Mesenchymal stem cell (in vitro differentiated cells and primary cell): Measurements from ENCODE around the gene DICER1.

Experiments used
- DNase-seq: peaks from one replicate; pipeline ENCODE4 v3.0.0-alpha.2; 2013
- H2AFZ ChIP-seq: one replicate; pipeline ENCODE4 v1.6.1; 2013; ENCODE audit warnings: low read depth, mild to moderate bottlenecking, control low read depth, inconsistent platforms, low read length, moderate library complexity
- H2AK5ac ChIP-seq: 2 replicates; pipeline ENCODE4 v1.6.1; 2013; ENCODE audit warnings: low read length, moderate library complexity, mild to moderate bottlenecking, inconsistent platforms; ENCODE audit not compliant: severe bottlenecking
- H2BK120ac ChIP-seq: one replicate; pipeline ENCODE4 v1.6.1; 2013; ENCODE audit warnings: low read depth, mild to moderate bottlenecking, inconsistent platforms, low read length, moderate library complexity
- H2BK12ac ChIP-seq, 2 experiments: one replicate each; pipeline ENCODE4 v1.6.1; 2013; ENCODE audit warnings: inconsistent platforms in 2 of 2, low read length in 2 of 2, mild to moderate bottlenecking in 2 of 2, moderate library complexity in 2 of 2, control low read depth in 1 of 2
- H2BK15ac ChIP-seq: one replicate; pipeline ENCODE4 v1.6.1; 2013; ENCODE audit warnings: mild to moderate bottlenecking, low read depth, inconsistent platforms; ENCODE audit not compliant: poor library complexity, severe bottlenecking
- H2BK5ac ChIP-seq: 2 replicates; pipeline ENCODE4 v1.6.1; 2013; ENCODE audit warnings: low read depth, mild to moderate bottlenecking, low read length, control low read depth, inconsistent platforms; ENCODE audit not compliant: poor library complexity, severe bottlenecking
- H3K14ac ChIP-seq, 2 experiments: one replicate each; pipeline ENCODE4 v1.6.1; 2013; ENCODE audit warnings: inconsistent platforms in 2 of 2, low read length in 2 of 2, control low read depth in 1 of 2, mild to moderate bottlenecking in 1 of 2, moderate library complexity in 1 of 2
- H3K18ac ChIP-seq, 2 experiments: one replicate each; pipeline ENCODE4 v1.6.1; 2013; ENCODE audit warnings: inconsistent platforms in 2 of 2, low read length in 2 of 2, control low read depth in 1 of 2, low read depth in 1 of 2, mild to moderate bottlenecking in 1 of 2
- H3K23ac ChIP-seq, 2 experiments: one replicate each; pipeline ENCODE4 v1.6.1; 2013; ENCODE audit warnings: inconsistent platforms in 2 of 2, low read length in 2 of 2, mild to moderate bottlenecking in 2 of 2, moderate library complexity in 2 of 2, control low read depth in 1 of 2
- H3K27ac ChIP-seq: 2 replicates; pipeline ENCODE4 v1.5.1; 2013; ENCODE audit warnings: mild to moderate bottlenecking, moderate library complexity, low read length, control low read depth, inconsistent platforms; ENCODE audit not compliant: poor library complexity, severe bottlenecking
- H3K27me3 ChIP-seq, 2 experiments: 2 replicates each; pipeline versions ENCODE4 v1.6.1 to v1.7.0; 2013; ENCODE audit warnings: low read length in 2 of 2, mild to moderate bottlenecking in 2 of 2, moderate library complexity in 2 of 2, control low read depth in 1 of 2, inconsistent platforms in 1 of 2; ENCODE audit not compliant: control insufficient read depth in 1 of 2, insufficient read depth in 1 of 2
- H3K36me3 ChIP-seq, 2 experiments: 2 replicates each; pipeline versions ENCODE4 v1.6.1 to v1.7.0; 2013; ENCODE audit warnings: low read length in 2 of 2, control low read depth in 1 of 2, inconsistent platforms in 1 of 2, low read depth in 1 of 2, mild to moderate bottlenecking in 1 of 2; ENCODE audit not compliant: insufficient read depth in 2 of 2, control insufficient read depth in 1 of 2
- H3K4ac ChIP-seq, 2 experiments: one replicate each; pipeline ENCODE4 v1.6.1; 2013; ENCODE audit warnings: inconsistent platforms in 2 of 2, low read length in 2 of 2, mild to moderate bottlenecking in 2 of 2, moderate library complexity in 2 of 2, control low read depth in 1 of 2, low read depth in 1 of 2
- H3K4me1 ChIP-seq: 2 replicates; pipeline ENCODE4 v1.6.1; 2013; ENCODE audit warnings: low read depth, low read length, control low read depth; ENCODE audit not compliant: control insufficient read depth, insufficient read depth
- H3K4me2 ChIP-seq: 2 replicates; pipeline ENCODE4 v1.6.1; 2013; ENCODE audit warnings: low read length, mild to moderate bottlenecking, inconsistent platforms; ENCODE audit not compliant: poor library complexity, severe bottlenecking
- H3K4me3 ChIP-seq, 2 experiments: 2 replicates each; pipeline versions ENCODE4 v1.5.1 to v1.7.0; 2013; ENCODE audit warnings: low read length in 2 of 2, mild to moderate bottlenecking in 2 of 2, control low read depth in 1 of 2, low read depth in 1 of 2; ENCODE audit not compliant: insufficient read depth in 1 of 2
- H3K79me1 ChIP-seq: replicated peaks from 2 replicates; pipeline ENCODE4 v1.6.1; 2013; ENCODE audit warnings: mild to moderate bottlenecking, control low read depth, low read length, inconsistent platforms; ENCODE audit not compliant: poor library complexity, severe bottlenecking
- H3K9ac ChIP-seq: 2 replicates; pipeline ENCODE4 v1.7.0; 2013; ENCODE audit warnings: mild to moderate bottlenecking, low read length, moderate library complexity
- H3K9me3 ChIP-seq: 2 replicates; pipeline ENCODE4 v1.7.0; 2013; ENCODE audit warnings: mild to moderate bottlenecking, low read length; ENCODE audit not compliant: control insufficient read depth
- H4K8ac ChIP-seq: one replicate; pipeline ENCODE4 v1.6.1; 2013; ENCODE audit warnings: inconsistent platforms, mild to moderate bottlenecking, low read length, moderate library complexity
- H4K91ac ChIP-seq: one replicate; pipeline ENCODE4 v1.6.1; 2013; ENCODE audit warnings: mild to moderate bottlenecking, low read length, inconsistent platforms
- WGBS: methylation state at CpG from one replicate; pipeline ENCODE4 v1.1.7; 2013; ENCODE audit warnings: mixed read lengths; 5-methylcytosine and 5-hydroxymethylcytosine counted together

The DICER1 gene

GRCh38 chr14:95150910-95151309 lies 6.4 kb downstream of the DICER1 start:
- no peak overlapping the region for H3K9ac ChIP-seq
- peaks cover 3% of the 10 kb centered on the region for H3K4me1 ChIP-seq
- H2BK12ac ChIP-seq: no peak overlapping the region
- no peak overlapping the region for H2BK5ac ChIP-seq
- H4K8ac ChIP-seq: no peak overlapping the region
- no peak overlapping the region for H3K23ac ChIP-seq
- H3K4me2 ChIP-seq: no peak overlapping the region
- H2BK120ac ChIP-seq: no peak overlapping the region
- H2AK5ac ChIP-seq: no peak overlapping the region
- no peak overlapping the region for H3K4ac ChIP-seq
- peaks cover 6% of the 10 kb centered on the region for H3K79me1 ChIP-seq
- H3K36me3 ChIP-seq: peaks cover 0 to 4% of the 10 kb centered on the region in 2 experiments
- H2BK15ac ChIP-seq: no peak overlapping the region
- WGBS: 100% methylated on average over 2 of the region's 2 CpGs
- H3K27ac ChIP-seq: no peak overlapping the region
- no peak overlapping the region for H3K18ac ChIP-seq
- DNase-seq: no peak
- H3K9me3 ChIP-seq: no peaks in the 10 kb centered on the region
- H3K4me3 ChIP-seq: no peak overlapping the region
- no peaks in the 10 kb centered on the region for H3K27me3 ChIP-seq
- H2AFZ ChIP-seq: no peak overlapping the region
- no peak overlapping the region for H4K91ac ChIP-seq
- no peak overlapping the region for H3K14ac ChIP-seq

GRCh38 chr14:95149441-95149840 lies 7.9 kb downstream of the DICER1 start:
- H4K91ac ChIP-seq: no peak overlapping the region
- no peak overlapping the region for H3K18ac ChIP-seq
- H2AK5ac ChIP-seq: no peak overlapping the region
- H2BK5ac ChIP-seq: no peak overlapping the region
- WGBS: 100% methylated on average over 2 of the region's 3 CpGs
- no peak overlapping the region for H3K4ac ChIP-seq
- H3K4me1 ChIP-seq: peaks cover 3% of the 10 kb centered on the region
- H2AFZ ChIP-seq: no peak overlapping the region
- H3K27ac ChIP-seq: no peak overlapping the region
- peaks cover 0 to 4% of the 10 kb centered on the region in 2 experiments for H3K36me3 ChIP-seq
- no peaks in the 10 kb centered on the region for H3K27me3 ChIP-seq
- H2BK15ac ChIP-seq: no peak overlapping the region
- no peak overlapping the region for H3K4me2 ChIP-seq
- no peak overlapping the region for H3K9ac ChIP-seq
- no peak overlapping the region for H3K14ac ChIP-seq
- H2BK120ac ChIP-seq: no peak overlapping the region
- H2BK12ac ChIP-seq: no peak overlapping the region
- no peak overlapping the region for H3K23ac ChIP-seq
- H3K4me3 ChIP-seq: no peak overlapping the region
- H3K9me3 ChIP-seq: no peaks in the 10 kb centered on the region
- no peak overlapping the region for H4K8ac ChIP-seq
- no peak for DNase-seq
- peaks cover 6% of the 10 kb centered on the region for H3K79me1 ChIP-seq

GRCh38 chr14:95147597-95147996 lies 9.7 kb downstream of the DICER1 start:
- Histone ChIP-seq H2BK120ac (no peak overlapping the region), H3K9ac (no peak overlapping the region), H3K4me3 (no peak overlapping the region), H3K23ac (no peak overlapping the region), H3K4ac (no peak overlapping the region), H3K4me2 (no peak overlapping the region), H4K8ac (no peak overlapping the region), H3K36me3 (peaks cover 0 to 4% of the 10 kb centered on the region in 2 experiments), H2BK12ac (no peak overlapping the region), H3K27me3 (no peaks in the 10 kb centered on the region), H3K9me3 (no peaks in the 10 kb centered on the region), H3K18ac (no peak overlapping the region), H2BK15ac (no peak overlapping the region), H2BK5ac (no peak overlapping the region), H2AK5ac (no peak overlapping the region), H4K91ac (no peak overlapping the region), H3K14ac (no peak overlapping the region), H3K4me1 (peaks cover 3% of the 10 kb centered on the region), H2AFZ (no peak overlapping the region), H3K27ac (no peak overlapping the region), H3K79me1 (peaks cover 6% of the 10 kb centered on the region)
- no peak for DNase-seq
- WGBS: 96% methylated on average over 6 of the region's 7 CpGs

GRCh38 chr14:95146079-95146771 lies 11.1 kb downstream of the DICER1 start:
- Histone ChIP-seq H3K9ac (no peak overlapping the region), H4K8ac (no peak overlapping the region), H3K23ac (no peak overlapping the region), H4K91ac (no peak overlapping the region), H3K9me3 (no peaks in the 10 kb centered on the region), H3K4me2 (no peak overlapping the region), H2BK120ac (no peak overlapping the region), H3K4me3 (no peak overlapping the region), H3K18ac (no peak overlapping the region), H3K4ac (no peak overlapping the region), H2BK12ac (no peak overlapping the region), H3K79me1 (peaks cover 8% of the 10 kb centered on the region), H2AFZ (no peak overlapping the region), H3K14ac (no peak overlapping the region), H3K4me1 (peaks cover 3% of the 10 kb centered on the region), H3K36me3 (peaks cover 0 to 4% of the 10 kb centered on the region in 2 experiments), H2BK5ac (no peak overlapping the region), H3K27me3 (no peaks in the 10 kb centered on the region), H3K27ac (no peak overlapping the region), H2AK5ac (no peak overlapping the region), H2BK15ac (no peak overlapping the region)
- 95% methylated on average over 8 of the region's 10 CpGs for WGBS
- DNase-seq: no peak
